ENCODE measurements around the gene USP13.
"Not testable (repeated sequence)": the region's sequence is repeated elsewhere in the genome, so short reads cannot be mapped to it uniquely, and the experiment has no call there.

The USP13 gene

GRCh38 chr3:179660872-179661271 is 8.0 kb downstream of the USP13 start:
- DNase-seq: peak; percentile 18

GRCh38 chr3:179661777-179662176 is 8.9 kb downstream of the USP13 start:
- DNase-seq: no peak

GRCh38 chr3:179663093-179663492 is 10.3 kb downstream of the USP13 start:
- DNase-seq: no peak

GRCh38 chr3:179666030-179666429 is 13.2 kb downstream of the USP13 start:
- DNase-seq: no peak

GRCh38 chr3:179666436-179667035 is 13.7 kb downstream of the USP13 start:
- peak; percentile 25 for DNase-seq

DNA sequence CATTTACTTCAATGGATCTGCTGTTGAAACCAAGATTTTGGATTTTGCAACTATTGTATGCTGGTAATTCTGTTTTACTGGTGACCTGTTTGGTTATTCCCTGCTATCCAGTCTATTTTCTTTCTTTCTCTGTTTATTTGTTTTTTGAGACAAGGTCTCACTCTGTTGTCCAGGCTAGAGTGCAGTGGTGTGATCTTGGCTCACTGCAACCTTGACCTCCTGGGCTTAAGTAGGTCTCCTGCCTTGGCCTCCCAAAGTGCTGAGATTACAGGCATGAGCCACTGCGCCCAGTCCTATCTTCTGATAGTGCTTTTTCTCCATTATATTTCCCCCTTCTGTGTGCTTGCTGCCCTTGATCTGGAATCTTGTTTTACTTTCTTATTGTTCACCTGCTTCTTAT is 15.6 kb downstream of the USP13 start:
- no peak for DNase-seq

DNA sequence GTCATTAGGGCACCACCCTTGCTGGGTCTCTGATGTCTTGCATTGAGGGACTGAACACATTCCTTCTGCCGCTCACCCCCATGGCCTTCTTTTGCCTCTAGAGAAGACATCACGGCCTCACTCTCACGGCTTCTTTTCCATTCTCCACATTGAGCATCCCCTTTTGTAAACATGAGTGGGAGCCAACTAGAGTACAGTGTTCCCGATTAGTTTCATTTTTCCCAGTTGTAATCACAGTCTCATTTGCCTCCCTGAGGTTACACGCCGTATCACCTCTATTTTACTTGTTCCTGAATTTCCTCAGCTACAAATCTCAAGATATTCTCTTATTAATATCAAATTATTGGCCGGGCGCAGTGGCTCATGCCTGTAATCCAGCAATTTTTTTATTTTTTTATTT is 17.5 kb downstream of the USP13 start:
- no peak for DNase-seq

DNA sequence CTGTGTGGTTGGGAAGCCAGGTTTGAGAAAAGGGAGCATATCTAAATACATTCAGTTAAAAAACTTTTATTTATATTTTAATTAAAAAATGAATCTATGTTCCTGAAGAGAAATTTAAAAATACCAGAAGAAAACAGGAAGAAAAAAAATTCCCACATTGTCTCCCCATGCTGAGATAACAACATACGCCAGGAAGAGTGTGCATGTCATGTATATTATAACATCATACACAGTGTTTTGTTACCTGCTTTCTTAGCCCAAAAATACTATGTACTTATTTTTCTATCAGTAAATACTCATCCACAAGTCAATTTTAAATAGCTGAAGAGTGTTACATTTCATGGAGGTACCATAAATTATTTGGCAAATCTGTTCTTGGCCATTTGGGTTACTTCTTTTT is 18.5 kb downstream of the USP13 start:
- DNase-seq: no peak

- DNase-seq: no peak
Measured at GRCh38 chr3:179671747-179672242, 19.0 kb downstream of the USP13 start.

GRCh38 chr3:179672918-179673317 is 20.1 kb downstream of the USP13 start:
- DNase-seq: no peak

GRCh38 chr3:179673523-179673922 is 20.7 kb downstream of the USP13 start:
- DNase-seq: no peak

DNA sequence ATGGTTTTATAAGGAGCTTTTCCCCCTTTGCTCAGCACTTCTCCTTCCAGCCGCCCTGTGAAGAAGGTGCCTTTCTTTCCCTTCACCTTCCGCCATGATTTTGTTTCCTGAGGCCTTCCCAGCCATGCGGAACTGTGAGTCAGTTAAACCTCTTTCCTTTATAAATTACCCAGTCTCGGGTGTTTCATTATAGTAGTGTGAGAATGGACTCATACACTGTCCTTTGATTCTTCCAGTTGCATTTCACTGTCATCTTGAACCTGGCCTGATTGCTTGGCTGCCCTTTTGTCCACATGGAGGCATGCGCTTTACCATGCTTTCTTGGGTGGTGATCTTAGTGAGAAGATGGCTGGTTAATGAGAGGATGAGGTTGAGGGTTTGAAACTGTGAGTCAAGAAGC is 23.2 kb downstream of the USP13 start:
- DNase-seq: no peak

- DNase-seq: no peak
Measured at GRCh38 chr3:179677884-179678283, 25.0 kb downstream of the USP13 start.

- DNase-seq: no peak
Measured at GRCh38 chr3:179681492-179682263, 28.8 kb downstream of the USP13 start.

DNA sequence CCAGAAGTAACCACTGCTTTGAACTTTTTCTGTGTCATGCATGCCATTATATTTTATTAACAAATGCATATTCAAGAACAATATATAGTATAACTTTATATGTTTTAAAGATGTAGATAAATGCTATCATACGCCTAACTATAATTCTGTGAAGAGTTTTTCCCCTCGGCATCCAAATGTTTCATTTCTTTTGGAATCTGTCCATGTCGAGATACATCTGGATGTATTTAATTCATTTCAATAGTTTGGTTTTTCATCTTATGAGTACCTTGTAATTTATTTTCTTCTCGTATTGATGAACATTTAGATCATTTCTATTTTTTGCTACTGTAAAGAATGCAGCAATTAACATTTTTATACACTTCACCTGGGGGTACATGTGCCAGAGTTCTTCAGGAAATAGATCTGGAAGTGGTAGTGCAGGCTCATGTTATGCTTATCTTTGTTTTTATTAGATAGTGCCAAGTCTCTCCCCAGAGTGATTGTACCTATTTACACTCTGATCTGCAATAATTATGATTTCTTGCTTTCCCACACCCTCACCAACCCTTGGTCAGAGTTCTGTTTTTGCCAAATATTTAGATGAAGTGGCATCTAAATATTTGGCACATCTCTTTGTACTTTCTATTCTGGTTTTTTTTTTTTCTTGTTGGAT is 29.7 kb downstream of the USP13 start:
- DNase-seq: no peak

DNA sequence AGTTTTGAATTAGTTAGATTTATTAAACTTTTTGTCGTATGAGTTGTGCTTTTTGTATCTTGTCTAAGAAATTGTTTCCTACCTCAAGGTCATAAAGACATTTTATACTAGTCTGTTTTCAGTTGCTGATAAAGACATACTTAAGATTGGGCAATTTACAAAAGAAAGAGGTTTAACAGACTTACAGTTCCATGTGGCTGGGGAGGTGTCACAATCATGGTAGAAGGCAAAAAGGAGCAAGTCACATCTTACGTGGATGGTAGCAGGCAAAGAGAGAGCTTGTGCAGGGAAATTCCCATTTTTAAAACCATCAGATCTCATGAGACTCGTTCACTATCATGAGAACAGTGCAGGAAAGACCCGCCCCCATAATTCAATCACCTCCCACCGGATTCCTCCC is 30.4 kb downstream of the USP13 start:
- not testable (repeated sequence) for DNase-seq

- no peak for DNase-seq
Measured at GRCh38 chr3:179687967-179688535, 35.2 kb downstream of the USP13 start.

DNA sequence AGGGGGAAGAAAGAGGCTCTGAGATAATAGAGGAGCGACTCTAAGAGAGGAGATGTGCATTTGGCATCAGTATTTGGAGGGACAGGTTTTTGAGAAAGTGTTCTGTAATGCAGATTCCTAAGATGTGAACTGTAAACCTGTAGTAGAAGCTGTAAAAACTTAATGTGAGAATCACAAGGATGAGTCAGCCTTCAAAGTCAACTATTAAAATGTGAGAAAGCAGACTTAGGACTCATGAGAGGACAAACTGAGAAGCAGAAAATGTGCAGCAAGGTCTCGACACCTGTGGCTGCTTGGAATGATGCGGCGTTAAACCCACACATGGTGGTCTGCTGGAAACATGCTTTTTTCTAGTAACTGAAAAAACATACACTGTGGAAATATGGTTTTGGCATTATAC is 36.0 kb downstream of the USP13 start:
- DNase-seq: no peak

- no peak for DNase-seq
Measured at GRCh38 chr3:179694731-179695130, 41.9 kb downstream of the USP13 start.

DNA sequence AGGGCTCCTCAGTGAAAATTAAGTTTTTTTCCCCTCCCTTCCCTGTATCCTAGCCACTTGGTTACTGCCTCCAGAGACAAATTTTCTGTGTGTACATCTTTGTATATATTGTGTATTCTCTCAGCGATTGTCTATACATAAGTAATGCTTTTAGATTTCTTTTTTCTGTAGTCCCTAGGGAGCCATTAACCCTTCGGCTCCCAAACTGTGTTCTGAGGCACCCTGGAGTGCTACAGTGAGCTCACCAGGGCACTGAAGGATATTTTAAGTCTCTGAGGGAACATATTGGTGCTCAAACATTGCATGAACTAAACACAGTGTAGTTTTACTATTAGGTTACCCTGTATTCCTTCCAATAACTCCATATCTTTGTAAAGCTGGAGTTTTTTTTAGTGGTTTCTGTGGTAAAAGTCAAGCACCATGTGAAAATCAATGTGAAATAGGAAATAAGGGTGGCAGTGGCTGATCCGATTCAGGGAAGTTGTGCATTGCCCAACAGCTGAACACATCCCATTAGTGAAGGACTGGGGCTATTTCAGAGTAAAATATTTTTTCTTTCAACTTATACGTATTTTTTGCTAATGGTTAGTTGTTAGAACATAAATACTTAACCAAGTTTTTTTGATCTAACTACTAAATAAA is 43.0 kb downstream of the USP13 start:
- no peak for DNase-seq

DNA sequence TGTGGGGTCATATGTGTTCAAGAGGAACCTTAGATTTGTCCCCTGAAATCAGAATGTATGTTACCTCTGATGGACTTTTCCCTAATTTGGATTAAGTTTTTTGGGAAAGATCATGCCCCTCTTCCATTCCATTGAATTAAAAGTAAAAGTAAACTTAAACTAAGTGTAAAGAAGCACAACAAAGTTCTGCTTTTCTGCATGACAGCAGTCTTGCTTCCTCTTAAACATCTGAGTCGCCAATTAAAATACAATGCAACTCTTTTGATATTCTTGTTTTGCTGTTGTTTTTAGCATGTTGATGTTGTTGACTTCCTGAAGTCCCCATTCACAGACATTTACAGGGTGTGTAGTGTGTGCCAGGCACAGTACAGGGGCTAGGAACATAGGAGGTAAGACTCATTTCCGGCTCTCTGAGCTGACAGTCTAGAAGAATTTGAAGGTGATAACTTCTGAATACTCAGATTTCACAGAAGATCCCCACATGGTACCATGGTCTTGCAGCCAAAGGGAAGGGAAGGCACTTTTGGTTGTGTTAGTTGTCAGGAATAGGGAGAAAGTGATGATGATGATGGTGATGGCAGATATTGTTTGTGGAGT is 45.0 kb downstream of the USP13 start:
- no peak for DNase-seq

GRCh38 chr3:179700716-179701115 is 47.9 kb downstream of the USP13 start:
- no peak for DNase-seq
